Heart right ventricle (tissue), 16 donors: ENCODE measurements around the gene CDKN2B-AS1. TPM values are rescaled to one million over a fixed set of nuclear protein-coding genes. Genes with fewer than 3 reads are reported as not detected.

ENCODE experiments used
- ATAC-seq, 8 donors: fragments of 200-7000 bp; cut with Tn5 transposase; one replicate each; pipeline ENCODE4 v1.9.1; 2020; ENCODE audit warnings: mild to moderate bottlenecking in 8 of 8, moderate library complexity in 8 of 8, moderate number of reproducible peaks in 1 of 8
- DNase-seq, 2 donors: peaks; one replicate each; pipeline ENCODE4 v3.0.0-alpha.2; 2020
- H3K27ac ChIP-seq, 10 donors: fragments of 200-600 bp; sonication (generic) in 2 of 10; one replicate each; pipeline versions ENCODE4 v1.5.0 to v1.8.0; 2020 to 2022; ENCODE audit warnings: mild to moderate bottlenecking in 3 of 10
- H3K27me3 ChIP-seq, 7 donors: fragments of 200-600 bp; one replicate each; pipeline ENCODE4 v1.8.0; 2021 to 2022; ENCODE audit warnings: mild to moderate bottlenecking in 2 of 7
- H3K36me3 ChIP-seq, 9 donors: fragments of 200-600 bp; sonication (generic) in 1 of 9; one replicate each; pipeline versions ENCODE4 v1.5.0 to v1.8.0; 2020 to 2022; ENCODE audit warnings: mild to moderate bottlenecking in 2 of 9
- H3K4me1 ChIP-seq, 9 donors: fragments of 200-600 bp; sonication (generic) in 1 of 9; one replicate each; pipeline versions ENCODE4 v1.5.0 to v1.8.0; 2020 to 2022; ENCODE audit warnings: mild to moderate bottlenecking in 4 of 9
- H3K4me3 ChIP-seq, 10 donors: fragments of 200-600 bp; sonication (generic) in 2 of 10; one replicate each; pipeline versions ENCODE4 v1.5.0 to v1.8.0; 2020 to 2022; ENCODE audit warnings: mild to moderate bottlenecking in 7 of 10, moderate library complexity in 2 of 10
- H3K9me3 ChIP-seq, 11 donors: fragments of 200-600 bp in 10 of 11; sonication (generic) in 2 of 11; one replicate each; pipeline versions ENCODE4 v1.5.0 to v1.8.0; 2013 to 2022; ENCODE audit warnings: mild to moderate bottlenecking in 2 of 11, control low read depth in 1 of 11, moderate library complexity in 1 of 11
- WGBS, 2 donors: extraction: QIAGEN DNeasy Blood & Tissue Kit; methylation state at CpG; one replicate each; pipeline ENCODE4 v1.1.7; 2013; ENCODE audit warnings: inconsistent platforms in 1 of 2; 5-methylcytosine and 5-hydroxymethylcytosine counted together
- intact Hi-C, 10 donors: fragments of 100-400 bp; cut with DNase I; formaldehyde crosslinking; loops; one replicate each; pipeline versions ENCODE4 v1.11.1 to v1.14.2; 2022
- polyA plus RNA-seq, 2 donors: library from polyadenylated mRNA; stranded (reverse); fragments of 200-250 nt; gene quantifications; one replicate each; pipeline ENCODE4 v1.2.3, GENCODE V29; 2013
- total RNA-seq, 10 donors: library from RNA; stranded (reverse); fragmentation: NEBNext Ultra II Directional in 3 of 10; extraction: Animal tissue kit (Norgen Biotek cat#: 25700) in 3 of 10; gene quantifications; one replicate each; pipeline versions ENCODE4 v1.2.1 to v1.2.4, GENCODE V29; 2021 to 2023
- TF ChIP-seq, protein P1 (sequence below), 9 donors: fragments of 200-600 bp; sonication (generic) in 2 of 9; IDR thresholded peaks; one replicate each; pipeline versions ENCODE4 v1.5.0 to v1.8.0; 2021 to 2022; ENCODE audit warnings: antibody characterized with exemption in 9 of 9, mild to moderate bottlenecking in 5 of 9, moderate library complexity in 1 of 9
- donor health status: Arrhythmogenic right ventricular cardiomyopathy.
- donor health status: ischemic (EF 13 %, LVEDD 7.1; RV severe dilation, severe dysfunction).
- donor health status: healthy with polysubstance abuse.
- donor health status: DM: no; HTN: yes; CAD: no.
- donor health status: DM: no; HTN: no; CAD: no.
- donor health status: ischemic (EF 25% LVEDD 6.9; RV normal size, moderate dysfunction).
- donor health status: ischemic (EF 25% LVEDD 5.7; RV mildly dilated, moderate dysfunction).
- donor health status: healthy.
- donor health status: DM: yes; HTN: yes; CAD: no.
- donor health status: Ischemic cardiomyopathy.
- donor health status: ischemic (EF 35%, LVEDD 5.7; RV mildly dilated, moderate dysfunction).
- donor health status: nonischemic (EF 11% LVEDD 7.7; RV severe dilation, severe dysfunction).
- donor health status: DM: yes; HTN: yes; CAD: no.
- donor health status: PGD.
- donor health status: ischemic (EF 29% LVEDD 5.4; RV normal size, mild dysfunction).
- donor health status: nonischemic (EF 23%, LVEDD 6.1; RV moderate dilation, normal function).

The CDKN2B-AS1 gene
- total and polyA plus RNA-seq, 12 donors, result 0.14 to 0.45 (median 0.30) TPM; not detected in 9

DNA sequence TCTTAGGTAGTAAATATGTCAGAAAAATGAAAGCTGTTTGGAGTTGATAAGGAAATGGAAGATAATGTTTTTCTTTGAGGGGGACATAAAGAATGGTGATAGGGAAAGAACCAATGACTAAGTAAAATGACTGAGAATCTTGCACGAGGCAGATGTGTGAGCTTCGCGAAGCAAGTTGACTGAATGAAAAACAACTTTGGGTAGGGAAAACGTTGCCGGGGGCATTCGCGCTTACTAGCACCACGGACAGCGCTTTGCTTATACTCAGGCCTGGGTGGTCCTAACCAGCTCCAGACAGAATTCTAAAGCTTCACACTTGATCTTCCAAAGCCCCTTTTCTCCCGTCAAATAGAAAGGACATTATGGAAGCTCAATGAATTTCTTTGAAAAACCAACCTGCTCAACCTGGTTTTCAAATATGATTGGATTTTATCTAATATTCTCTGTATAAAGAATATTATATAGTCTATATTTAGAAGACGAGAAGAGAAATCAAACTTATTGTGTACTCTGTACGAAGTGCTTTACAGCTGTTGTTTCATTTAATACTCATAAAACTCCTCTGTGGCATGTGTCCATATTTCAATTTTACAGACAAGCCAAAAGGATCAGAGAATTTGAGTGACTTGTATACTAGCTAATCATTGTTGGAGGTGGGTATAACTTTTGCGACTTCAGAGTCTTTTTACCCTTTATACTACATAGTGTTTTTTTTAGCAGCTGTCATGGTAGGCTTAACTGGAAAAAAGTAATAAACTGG is 16.5 kb downstream of the CDKN2B-AS1 start:
- H3K27ac ChIP-seq, result no peak overlapping the region
- intact Hi-C loops, result loop anchor here in 1 of 10 donors (10.0 kb wide), 1 partner anchor 196 kb away; no protein-coding TSS in a partner anchor

DNA sequence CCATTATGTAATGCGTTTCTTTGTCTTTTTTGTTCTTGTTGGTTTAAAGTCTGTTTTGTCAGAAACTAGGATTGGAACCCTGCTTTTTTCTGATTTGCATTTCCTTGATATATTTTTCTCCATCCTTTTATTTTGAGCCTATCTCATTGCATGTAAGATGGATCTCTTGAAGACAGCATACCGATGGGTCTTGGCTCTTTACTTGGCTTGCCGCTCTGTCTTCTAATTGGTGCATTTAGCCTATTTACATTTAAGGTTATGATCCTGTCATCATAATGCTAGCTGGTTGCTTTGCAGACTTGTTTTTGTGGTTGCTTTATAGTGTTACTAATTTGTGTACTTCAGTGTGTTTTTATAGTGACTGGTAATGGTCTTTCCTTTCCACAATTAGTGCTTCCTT is 27.8 kb downstream of the CDKN2B-AS1 start:
- DNase-seq (no peak), ATAC-seq (no peak)
- Histone ChIP-seq H3K27ac (no peak overlapping the region), H3K4me3 (no peak overlapping the region), H3K4me1 (no peaks in the 10 kb centered on the region), H3K27me3 (peaks cover 0 to 6% (median 0%) of the 10 kb centered on the region in 7 donors), H3K36me3 (no peaks in the 10 kb centered on the region), H3K9me3 (peaks cover 0 to 27% (median 0%) of the 10 kb centered on the region in 11 donors)
- TF ChIP-seq, protein P1, sequence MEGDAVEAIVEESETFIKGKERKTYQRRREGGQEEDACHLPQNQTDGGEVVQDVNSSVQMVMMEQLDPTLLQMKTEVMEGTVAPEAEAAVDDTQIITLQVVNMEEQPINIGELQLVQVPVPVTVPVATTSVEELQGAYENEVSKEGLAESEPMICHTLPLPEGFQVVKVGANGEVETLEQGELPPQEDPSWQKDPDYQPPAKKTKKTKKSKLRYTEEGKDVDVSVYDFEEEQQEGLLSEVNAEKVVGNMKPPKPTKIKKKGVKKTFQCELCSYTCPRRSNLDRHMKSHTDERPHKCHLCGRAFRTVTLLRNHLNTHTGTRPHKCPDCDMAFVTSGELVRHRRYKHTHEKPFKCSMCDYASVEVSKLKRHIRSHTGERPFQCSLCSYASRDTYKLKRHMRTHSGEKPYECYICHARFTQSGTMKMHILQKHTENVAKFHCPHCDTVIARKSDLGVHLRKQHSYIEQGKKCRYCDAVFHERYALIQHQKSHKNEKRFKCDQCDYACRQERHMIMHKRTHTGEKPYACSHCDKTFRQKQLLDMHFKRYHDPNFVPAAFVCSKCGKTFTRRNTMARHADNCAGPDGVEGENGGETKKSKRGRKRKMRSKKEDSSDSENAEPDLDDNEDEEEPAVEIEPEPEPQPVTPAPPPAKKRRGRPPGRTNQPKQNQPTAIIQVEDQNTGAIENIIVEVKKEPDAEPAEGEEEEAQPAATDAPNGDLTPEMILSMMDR (IDR thresholded peaks at IDR 0.05), result no peak
- intact Hi-C loops, result no loop called here
- 93 to 94% methylated on average over 3 of the region's 3 CpGs for WGBS, 2 donors

More for the DNA sequence above, 16.5 kb downstream of the CDKN2B-AS1 start:
- H3K27me3 ChIP-seq, result peaks cover 0 to 49% (median 20%) of the 10 kb centered on the region in 7 donors
- WGBS, 2 donors, result 19 to 23% methylated on average over 13 of the region's 13 CpGs
- H3K9me3 ChIP-seq, result peaks cover 0 to under 1% (median 0%) of the 10 kb centered on the region in 11 donors
- H3K4me1 ChIP-seq, result peaks cover 0 to 20% (median 9%) of the 10 kb centered on the region in 9 donors
- no peaks in the 10 kb centered on the region for H3K36me3 ChIP-seq
- ATAC-seq (no peak), DNase-seq (no peak)
- no peak overlapping the region for H3K4me3 ChIP-seq
- TF ChIP-seq, protein P1 (IDR thresholded peaks at IDR 0.05), result no peak

DNA sequence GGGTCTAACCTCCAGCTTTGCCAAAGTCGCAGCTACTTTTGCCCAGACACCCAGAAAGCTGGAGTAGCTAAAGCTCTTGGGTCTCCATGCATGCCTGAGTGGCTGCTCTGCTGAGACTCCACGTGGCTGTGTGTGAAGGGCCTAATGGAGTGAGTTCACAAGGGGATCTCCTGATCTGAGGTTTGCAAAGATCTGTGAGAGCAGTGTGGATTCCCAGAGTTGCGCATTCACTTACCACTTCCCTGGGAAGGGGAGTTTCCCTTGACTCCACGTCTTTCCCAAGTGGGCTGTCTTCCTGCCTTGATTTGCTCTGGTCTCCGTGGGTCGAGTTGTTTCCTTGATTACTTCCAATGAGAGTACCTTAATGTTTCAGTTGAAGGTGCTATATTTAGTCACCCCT is 32.1 kb downstream of the CDKN2B-AS1 start:
- WGBS, 2 donors, result 51% methylated on average over 6 of the region's 6 CpGs
- H3K9me3 ChIP-seq, result peaks cover 0 to 9% (median 0%) of the 10 kb centered on the region in 11 donors
- ATAC-seq (no peak), DNase-seq (no peak)
- no peaks in the 10 kb centered on the region for H3K27me3 ChIP-seq
- TF ChIP-seq, protein P1 (IDR thresholded peaks at IDR 0.05), result no peak
- intact Hi-C loops, result no loop called here
- no peak overlapping the region for H3K27ac ChIP-seq
- H3K4me1 ChIP-seq, result peaks cover 0 to 16% (median 0%) of the 10 kb centered on the region in 9 donors
- no peaks in the 10 kb centered on the region for H3K36me3 ChIP-seq
- no peak overlapping the region for H3K4me3 ChIP-seq

DNA sequence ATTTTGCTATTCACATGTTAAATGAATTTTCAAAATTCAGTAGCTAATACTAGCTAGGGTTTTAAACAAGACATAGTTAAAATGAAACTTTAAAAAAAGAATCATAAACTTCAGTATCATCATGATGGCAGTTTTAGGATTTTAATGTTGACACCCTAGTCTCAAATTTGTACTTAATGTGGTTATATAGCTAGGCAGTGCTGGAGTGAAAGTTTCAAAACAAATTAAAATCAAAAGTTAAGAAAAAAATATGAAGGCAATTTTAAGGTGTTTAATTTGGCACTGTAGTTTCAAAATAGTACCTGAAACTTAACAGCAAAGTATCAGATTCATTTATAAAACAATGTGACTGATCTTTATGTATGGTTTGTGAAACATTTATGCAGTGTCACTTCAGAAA is 33.8 kb downstream of the CDKN2B-AS1 start:
- Histone ChIP-seq H3K27ac (no peak overlapping the region), H3K4me1 (peaks cover 0 to 16% (median 0%) of the 10 kb centered on the region in 9 donors), H3K9me3 (no peaks in the 10 kb centered on the region), H3K36me3 (no peaks in the 10 kb centered on the region), H3K27me3 (no peaks in the 10 kb centered on the region), H3K4me3 (no peak overlapping the region)
- intact Hi-C loops, result no loop called here
- TF ChIP-seq, protein P1 (IDR thresholded peaks at IDR 0.05), result no peak
- no peak for DNase-seq
- no peak for ATAC-seq
